ENCODE results near the gene PUS1. TPM values are rescaled to one million over a fixed set of nuclear protein-coding genes. Genes with fewer than 3 reads are reported as not detected.
A peak's percentile ranks its signal among the peaks of the same experiment; 100 is the strongest.

The PUS1 gene
- total and polyA plus RNA-seq, 9 of the 15 experiments (the other 6 are each of a cell fraction or from before 2014, with no cell fraction given): 1.9 to 90.8 (median 30.0) TPM

GRCh38 chr12:131896080-131896810 lies 32.8 kb upstream of the PUS1 start (continued):
- TF ChIP-seq, protein P1, sequence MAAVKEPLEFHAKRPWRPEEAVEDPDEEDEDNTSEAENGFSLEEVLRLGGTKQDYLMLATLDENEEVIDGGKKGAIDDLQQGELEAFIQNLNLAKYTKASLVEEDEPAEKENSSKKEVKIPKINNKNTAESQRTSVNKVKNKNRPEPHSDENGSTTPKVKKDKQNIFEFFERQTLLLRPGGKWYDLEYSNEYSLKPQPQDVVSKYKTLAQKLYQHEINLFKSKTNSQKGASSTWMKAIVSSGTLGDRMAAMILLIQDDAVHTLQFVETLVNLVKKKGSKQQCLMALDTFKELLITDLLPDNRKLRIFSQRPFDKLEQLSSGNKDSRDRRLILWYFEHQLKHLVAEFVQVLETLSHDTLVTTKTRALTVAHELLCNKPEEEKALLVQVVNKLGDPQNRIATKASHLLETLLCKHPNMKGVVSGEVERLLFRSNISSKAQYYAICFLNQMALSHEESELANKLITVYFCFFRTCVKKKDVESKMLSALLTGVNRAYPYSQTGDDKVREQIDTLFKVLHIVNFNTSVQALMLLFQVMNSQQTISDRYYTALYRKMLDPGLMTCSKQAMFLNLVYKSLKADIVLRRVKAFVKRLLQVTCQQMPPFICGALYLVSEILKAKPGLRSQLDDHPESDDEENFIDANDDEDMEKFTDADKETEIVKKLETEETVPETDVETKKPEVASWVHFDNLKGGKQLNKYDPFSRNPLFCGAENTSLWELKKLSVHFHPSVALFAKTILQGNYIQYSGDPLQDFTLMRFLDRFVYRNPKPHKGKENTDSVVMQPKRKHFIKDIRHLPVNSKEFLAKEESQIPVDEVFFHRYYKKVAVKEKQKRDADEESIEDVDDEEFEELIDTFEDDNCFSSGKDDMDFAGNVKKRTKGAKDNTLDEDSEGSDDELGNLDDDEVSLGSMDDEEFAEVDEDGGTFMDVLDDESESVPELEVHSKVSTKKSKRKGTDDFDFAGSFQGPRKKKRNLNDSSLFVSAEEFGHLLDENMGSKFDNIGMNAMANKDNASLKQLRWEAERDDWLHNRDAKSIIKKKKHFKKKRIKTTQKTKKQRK (IDR thresholded peaks at IDR 0.05; ENCODE audit: borderline replicate concordance, low read depth, low read length): no peak
- TF ChIP-seq SLC30A9 (CRISPR knock-in tag; IDR thresholded peaks at IDR 0.05) (no peak), SOX6 (IDR thresholded peaks at IDR 0.05) (0 out of 2 replicates have a peak, but pooled peaks have one; percentile 7), TEAD1 (CRISPR knock-in tag; IDR thresholded peaks at IDR 0.05) (0 out of 4 replicates have a peak, but pooled peaks of 1 of the 2 experiments have one; percentile 53), EZH2 (IDR thresholded peaks at IDR 0.05; ENCODE audit: borderline replicate concordance, low read depth, low read length) (no peak), TSHZ1 (CRISPR knock-in tag; IDR thresholded peaks at IDR 0.05) (no peak), SMC3 (conservative IDR thresholded peaks at IDR 0.05; ENCODE audit: insufficient read depth, low read depth, low read length) (no peak), ESRRB (CRISPR knock-in tag; IDR thresholded peaks at IDR 0.05; ENCODE audit: borderline replicate concordance) (no peak), ZNF239 (CRISPR knock-in tag; IDR thresholded peaks at IDR 0.05) (no peak), ZNF347 (CRISPR knock-in tag; IDR thresholded peaks at IDR 0.05; ENCODE audit: low read depth) (no peak), RFX1 (IDR thresholded peaks at IDR 0.05) (no peak), TCFL5 (CRISPR knock-in tag; conservative IDR thresholded peaks at IDR 0.05) (no peak), TARDBP (IDR thresholded peaks at IDR 0.05) (no peak), JUNB (CRISPR knock-in tag; conservative IDR thresholded peaks at IDR 0.05) (no peak), THAP12 (CRISPR knock-in tag; IDR thresholded peaks at IDR 0.05) (no peak; the same call in 1 of the 2 replicates), DMBX1 (CRISPR knock-in tag; IDR thresholded peaks at IDR 0.05; ENCODE audit: borderline replicate concordance) (no peak), TAF1 (IDR thresholded peaks at IDR 0.05; ENCODE audit: control insufficient read depth, extremely low read depth, insufficient read depth, low read length, severe bottlenecking) (peak; percentile 57), RAD51 (IDR thresholded peaks at IDR 0.05; ENCODE audit: borderline replicate concordance, low read depth) (no peak), ZNF354B (CRISPR knock-in tag; IDR thresholded peaks at IDR 0.05) (no peak), ZNF57 (CRISPR knock-in tag; IDR thresholded peaks at IDR 0.05) (no peak)
